HG02571 (cell line): Measurements from ENCODE around the gene MPV17L2.
"Not testable (repeated sequence)": the region's sequence is repeated elsewhere in the genome, so short reads cannot be mapped to it uniquely, and the experiment has no call there.

Source experiments
- ATAC-seq: cut with Tn5 transposase; IDR thresholded peaks from one replicate; pipeline ENCODE4 v1.9.1; 2021; ENCODE audit warnings: mild to moderate bottlenecking, moderate library complexity; ENCODE audit not compliant: unreplicated experiment

The MPV17L2 gene

GRCh38 chr19:18192673-18193387, at the start of gene MPV17L2:
Gene MPV17L2 (plus strand): TSS chr19:18193218. CDS start chr19:18193282, 64 bp downstream.
- peak; percentile 88 for ATAC-seq

- ATAC-seq: no peak
Observed at GRCh38 chr19:18143902-18144301, 49.1 kb upstream of the MPV17L2 start.

GRCh38 chr19:18144361-18144760, 48.7 kb upstream of the MPV17L2 start:
- ATAC-seq: no peak

GRCh38 chr19:18144906-18145305, 48.1 kb upstream of the MPV17L2 start:
- ATAC-seq: no peak

GRCh38 chr19:18145391-18145999, 47.5 kb upstream of the MPV17L2 start:
- no peak for ATAC-seq

- no peak for ATAC-seq
Observed at GRCh38 chr19:18147396-18147795, 45.6 kb upstream of the MPV17L2 start.

- no peak for ATAC-seq
Observed at GRCh38 chr19:18149596-18149975, 43.4 kb upstream of the MPV17L2 start.

GRCh38 chr19:18150776-18151624, 42.0 kb upstream of the MPV17L2 start:
- no peak for ATAC-seq

GRCh38 chr19:18152442-18152816, 40.6 kb upstream of the MPV17L2 start:
- ATAC-seq: peak; percentile 65

GRCh38 chr19:18152817-18153555, 40.0 kb upstream of the MPV17L2 start, which contains the start of gene PIK3R2:
Gene PIK3R2 (plus strand): TSS chr19:18153163. CDS start chr19:18155880, 2,717 bp downstream.
- peak; percentile 61 for ATAC-seq

- ATAC-seq: no peak
Observed at GRCh38 chr19:18153556-18154134, 39.4 kb upstream of the MPV17L2 start.

GRCh38 chr19:18155095-18156087, 37.6 kb upstream of the MPV17L2 start:
- no peak for ATAC-seq

GRCh38 chr19:18156268-18156667, 36.8 kb upstream of the MPV17L2 start:
- ATAC-seq: no peak

GRCh38 chr19:18156841-18157464, 36.1 kb upstream of the MPV17L2 start:
- no peak for ATAC-seq

GRCh38 chr19:18157465-18158063, 35.5 kb upstream of the MPV17L2 start:
- no peak for ATAC-seq

GRCh38 chr19:18158467-18158866, 34.6 kb upstream of the MPV17L2 start:
- ATAC-seq: no peak

GRCh38 chr19:18159059-18159616, 33.9 kb upstream of the MPV17L2 start:
- ATAC-seq: not testable (repeated sequence)

- ATAC-seq: no peak
Observed at GRCh38 chr19:18159810-18160209, 33.2 kb upstream of the MPV17L2 start.
